ENCODE measurements around the gene OPN5. TPM values are rescaled to one million over a fixed set of nuclear protein-coding genes. Genes with fewer than 3 reads are reported as not detected.

Gene OPN5
- total RNA-seq, 1 donor from 2014 or later = not detected

- no peaks in the 10 kb centered on the region for H3K4me1 Mint-ChIP-seq (ENCODE audit: low read depth)
- no peaks in the 10 kb centered on the region for H3K9me3 Mint-ChIP-seq
- intact Hi-C loops (cut with micrococcal nuclease) = no loop called here
- H3K4me3 Mint-ChIP-seq = no peak overlapping the region
- H3K27me3 Mint-ChIP-seq (ENCODE audit: insufficient read depth) = peaks cover 7% of the 10 kb centered on the region
- no peak for DNase-seq (ENCODE audit: low spot score)
- no peak overlapping the region for H3K27ac Mint-ChIP-seq
- H3K36me3 Mint-ChIP-seq (ENCODE audit: low read depth) = no peaks in the 10 kb centered on the region
Measured at GRCh38 chr6:47766445-47766844, 15.4 kb upstream of the OPN5 start.

DNA sequence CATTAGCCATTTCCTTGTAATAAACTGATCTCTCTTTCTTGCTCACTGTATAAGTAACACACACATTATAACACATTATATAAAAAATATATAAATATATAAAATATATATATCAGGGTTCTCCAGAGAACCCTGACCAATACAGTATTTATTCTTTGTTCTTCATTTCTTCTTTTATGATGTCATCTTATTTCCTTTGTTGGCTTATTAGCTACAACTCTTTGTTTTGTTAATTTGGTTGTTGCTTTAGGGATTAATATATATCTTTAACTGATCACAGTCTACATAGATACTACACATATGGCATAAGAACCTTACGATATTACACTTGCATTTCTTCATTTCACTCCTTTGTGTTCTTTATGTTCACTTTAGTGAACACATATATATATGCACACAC is 14.7 kb upstream of the OPN5 start:
- intact Hi-C loops (cut with micrococcal nuclease) = no loop called here
- no peak overlapping the region for H3K4me3 Mint-ChIP-seq
- no peak overlapping the region for H3K27ac Mint-ChIP-seq

GRCh38 chr6:47769982-47770381 is 11.8 kb upstream of the OPN5 start:
- H3K9me3 Mint-ChIP-seq = no peaks in the 10 kb centered on the region
- no peaks in the 10 kb centered on the region for H3K4me1 Mint-ChIP-seq (ENCODE audit: low read depth)
- H3K27ac Mint-ChIP-seq = no peak overlapping the region
- no peaks in the 10 kb centered on the region for H3K36me3 Mint-ChIP-seq (ENCODE audit: low read depth)
- H3K27me3 Mint-ChIP-seq (ENCODE audit: insufficient read depth) = peaks cover 7% of the 10 kb centered on the region
- intact Hi-C loops (cut with micrococcal nuclease) = no loop called here
- no peak for DNase-seq (ENCODE audit: low spot score)
- H3K4me3 Mint-ChIP-seq = no peak overlapping the region

More for the DNA sequence above, 14.7 kb upstream of the OPN5 start:
- H3K9me3 Mint-ChIP-seq = no peaks in the 10 kb centered on the region
- H3K36me3 Mint-ChIP-seq (ENCODE audit: low read depth) = no peaks in the 10 kb centered on the region
- H3K4me1 Mint-ChIP-seq (ENCODE audit: low read depth) = no peaks in the 10 kb centered on the region
- DNase-seq (ENCODE audit: low spot score) = no peak
- peaks cover 7% of the 10 kb centered on the region for H3K27me3 Mint-ChIP-seq (ENCODE audit: insufficient read depth)

GRCh38 chr6:47772359-47772758 is 9.5 kb upstream of the OPN5 start:
- no peaks in the 10 kb centered on the region for H3K9me3 Mint-ChIP-seq
- no peak overlapping the region for H3K4me3 Mint-ChIP-seq
- no peak for DNase-seq (ENCODE audit: low spot score)
- peaks cover 9% of the 10 kb centered on the region for H3K27me3 Mint-ChIP-seq (ENCODE audit: insufficient read depth)
- intact Hi-C loops (cut with micrococcal nuclease) = no loop called here
- H3K4me1 Mint-ChIP-seq (ENCODE audit: low read depth) = no peaks in the 10 kb centered on the region
- H3K36me3 Mint-ChIP-seq (ENCODE audit: low read depth) = no peaks in the 10 kb centered on the region
- no peak overlapping the region for H3K27ac Mint-ChIP-seq

DNA sequence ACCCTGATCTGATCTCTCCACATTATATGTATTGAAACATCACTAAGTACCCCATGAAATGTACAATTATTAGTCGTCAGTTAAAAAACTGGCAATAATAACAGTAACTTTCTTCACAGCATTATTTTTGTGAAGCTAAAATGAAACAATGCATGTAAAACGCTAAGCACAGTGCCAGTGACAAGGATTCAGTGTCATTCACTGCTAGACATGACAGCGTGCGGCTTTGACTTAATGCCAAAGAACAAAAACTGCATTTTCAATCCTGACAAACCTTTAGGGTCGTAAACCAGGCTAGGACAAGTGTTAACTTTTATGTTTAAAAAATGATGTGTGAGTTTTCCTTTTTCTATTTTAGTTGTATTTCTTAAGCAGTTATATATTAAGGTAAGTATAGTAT is 8.8 kb upstream of the OPN5 start:
- no peaks in the 10 kb centered on the region for H3K4me1 Mint-ChIP-seq (ENCODE audit: low read depth)
- H3K9me3 Mint-ChIP-seq = no peaks in the 10 kb centered on the region
- intact Hi-C loops (cut with micrococcal nuclease) = no loop called here
- H3K4me3 Mint-ChIP-seq = no peak overlapping the region
- DNase-seq (ENCODE audit: low spot score) = no peak
- no peaks in the 10 kb centered on the region for H3K36me3 Mint-ChIP-seq (ENCODE audit: low read depth)
- no peak overlapping the region for H3K27ac Mint-ChIP-seq
- peaks cover 7% of the 10 kb centered on the region for H3K27me3 Mint-ChIP-seq (ENCODE audit: insufficient read depth)

DNA sequence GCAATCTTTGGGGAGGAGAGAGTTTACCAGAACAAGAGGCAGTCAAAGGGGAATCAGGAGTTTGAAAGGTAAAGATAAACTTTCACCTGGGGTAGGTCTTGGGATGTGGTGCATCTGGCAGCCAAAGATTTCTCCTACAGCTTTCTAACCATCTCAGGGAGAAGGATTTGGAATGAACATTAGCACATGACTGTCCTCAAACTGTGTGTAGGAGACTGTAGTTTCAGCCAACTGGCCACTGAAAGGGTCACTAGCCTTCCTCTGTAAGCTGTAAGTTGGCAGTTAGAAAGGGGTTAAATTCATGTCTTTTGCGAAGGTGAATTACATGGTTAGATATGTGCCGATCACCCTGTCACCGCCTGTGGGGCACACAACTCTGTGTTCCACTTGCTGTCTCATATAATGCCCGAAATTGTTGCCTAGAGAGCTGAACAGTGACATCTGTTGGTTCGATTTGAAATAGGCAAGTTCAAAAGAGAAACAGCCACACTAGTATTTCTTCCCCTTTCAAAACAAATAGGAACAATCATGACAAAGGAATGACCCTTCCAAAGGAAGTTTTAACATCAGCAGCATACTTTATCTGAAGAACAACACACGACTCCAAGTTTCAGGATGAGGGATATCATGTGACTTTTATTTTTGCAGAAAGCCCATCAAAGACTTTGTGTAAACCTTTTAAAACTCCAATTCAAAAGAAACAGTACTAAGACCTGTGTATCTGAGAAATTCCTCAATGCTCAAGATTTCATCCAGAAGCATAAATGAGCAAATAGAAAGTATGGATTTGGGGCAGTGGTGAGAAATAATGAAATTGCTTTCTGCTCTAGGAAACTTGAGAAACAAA is 1.1 kb upstream of the OPN5 start:
- Mint-ChIP-seq H3K36me3 (ENCODE audit: low read depth) (no peaks in the 10 kb centered on the region), H3K9me3 (no peaks in the 10 kb centered on the region), H3K27ac (no peak overlapping the region), H3K27me3 (ENCODE audit: insufficient read depth) (peaks cover 14% of the 10 kb centered on the region), H3K4me3 (no peak overlapping the region), H3K4me1 (ENCODE audit: low read depth) (no peaks in the 10 kb centered on the region)
- intact Hi-C loops (cut with micrococcal nuclease) = loop anchor here (1.0 to 10.0 kb wide), 3 partner anchors 149 to 984 kb away; no protein-coding TSS in a partner anchor
- peak; percentile 13 for DNase-seq (ENCODE audit: low spot score)

DNA sequence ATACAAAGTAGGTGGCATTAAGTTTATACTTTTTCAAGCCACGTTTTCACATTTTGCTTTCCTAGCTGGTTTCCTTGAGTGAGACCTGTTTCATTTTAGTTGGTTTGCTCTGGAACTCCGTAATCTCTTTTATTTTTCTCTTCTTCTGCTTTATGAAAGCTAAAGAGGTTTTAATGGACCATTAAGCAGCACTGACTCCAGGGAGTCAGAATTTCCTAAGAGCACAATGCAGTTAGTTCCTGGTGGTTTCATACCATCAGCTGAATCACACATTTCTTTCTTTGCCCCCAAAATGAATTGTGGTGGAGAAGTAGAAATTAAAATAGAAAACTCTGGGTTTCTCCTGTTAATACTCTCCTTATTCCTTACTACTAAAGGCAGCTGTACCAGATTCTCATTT is 3.4 kb downstream of the OPN5 start:
- intact Hi-C loops (cut with micrococcal nuclease) = loop anchor here (10.0 kb wide), 1 partner anchor 980 kb away; no protein-coding TSS in a partner anchor
- no peaks in the 10 kb centered on the region for H3K36me3 Mint-ChIP-seq (ENCODE audit: low read depth)
- peaks cover 6% of the 10 kb centered on the region for H3K4me1 Mint-ChIP-seq (ENCODE audit: low read depth)
- H3K27ac Mint-ChIP-seq = no peak overlapping the region
- peaks cover 28% of the 10 kb centered on the region for H3K27me3 Mint-ChIP-seq (ENCODE audit: insufficient read depth)
- H3K4me3 Mint-ChIP-seq = no peak overlapping the region
- H3K9me3 Mint-ChIP-seq = no peaks in the 10 kb centered on the region
- no peak for DNase-seq (ENCODE audit: low spot score)

DNA sequence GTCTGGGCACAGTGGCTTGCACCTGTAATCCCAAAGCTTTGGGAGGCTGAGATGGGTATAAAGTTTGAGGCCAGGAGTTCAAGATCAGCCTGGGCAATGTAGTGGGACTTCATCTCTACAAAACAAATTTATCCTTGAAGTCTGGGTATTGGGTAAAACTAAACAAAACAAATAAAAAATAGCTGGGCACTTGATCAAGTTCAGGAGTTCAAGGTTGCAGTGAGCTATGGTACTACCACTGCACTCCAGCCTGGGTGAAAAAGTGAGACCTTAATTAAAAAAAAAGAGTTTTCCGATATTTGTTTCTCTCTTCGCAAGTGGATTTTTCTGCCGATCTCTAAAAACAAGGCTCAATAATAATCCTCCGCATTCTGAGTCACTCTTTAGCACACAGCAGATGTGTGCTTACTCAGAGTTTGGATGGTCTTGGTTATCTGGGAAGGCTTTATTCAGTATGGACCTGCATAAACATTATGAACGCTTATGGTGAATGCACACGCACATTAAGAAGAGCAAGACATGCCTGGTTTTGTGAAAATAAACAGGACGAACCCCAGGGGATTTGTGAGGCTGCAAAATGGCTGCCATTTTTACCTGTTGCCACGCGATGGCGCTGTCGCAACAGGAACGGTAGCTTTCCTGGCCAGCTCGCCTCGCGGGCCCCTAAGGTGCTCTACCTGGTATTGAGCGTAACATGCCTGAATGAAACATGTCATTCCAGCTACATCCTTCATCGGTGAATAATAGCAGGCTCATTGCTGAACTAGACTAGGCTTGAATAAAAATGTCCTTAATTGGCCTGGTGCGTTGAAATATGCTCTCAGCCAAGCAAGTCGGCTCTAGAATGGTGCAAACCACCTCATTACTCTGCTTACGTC is 6.0 kb downstream of the OPN5 start:
- H3K9me3 Mint-ChIP-seq = no peaks in the 10 kb centered on the region
- H3K36me3 Mint-ChIP-seq (ENCODE audit: low read depth) = no peaks in the 10 kb centered on the region
- no peak overlapping the region for H3K4me3 Mint-ChIP-seq
- intact Hi-C loops (cut with micrococcal nuclease) = loop anchor here (1.0 to 10.0 kb wide), 3 partner anchors 157 to 1622 kb away; no protein-coding TSS in a partner anchor
- peaks cover 33% of the 10 kb centered on the region for H3K27me3 Mint-ChIP-seq (ENCODE audit: insufficient read depth)
- no peak overlapping the region for H3K27ac Mint-ChIP-seq
- peaks cover 6% of the 10 kb centered on the region for H3K4me1 Mint-ChIP-seq (ENCODE audit: low read depth)
- peak; percentile 28 for DNase-seq (ENCODE audit: low spot score)

GRCh38 chr6:47788498-47788884 is 6.7 kb downstream of the OPN5 start:
- Mint-ChIP-seq H3K4me1 (ENCODE audit: low read depth) (peaks cover 6% of the 10 kb centered on the region), H3K4me3 (no peak overlapping the region), H3K36me3 (ENCODE audit: low read depth) (no peaks in the 10 kb centered on the region), H3K27ac (no peak overlapping the region), H3K9me3 (no peaks in the 10 kb centered on the region), H3K27me3 (ENCODE audit: insufficient read depth) (peaks cover 29% of the 10 kb centered on the region)
- intact Hi-C loops (cut with micrococcal nuclease) = loop anchor here (1.0 to 10.0 kb wide), 3 partner anchors 158 to 1622 kb away; no protein-coding TSS in a partner anchor
- no peak for DNase-seq (ENCODE audit: low spot score)

DNA sequence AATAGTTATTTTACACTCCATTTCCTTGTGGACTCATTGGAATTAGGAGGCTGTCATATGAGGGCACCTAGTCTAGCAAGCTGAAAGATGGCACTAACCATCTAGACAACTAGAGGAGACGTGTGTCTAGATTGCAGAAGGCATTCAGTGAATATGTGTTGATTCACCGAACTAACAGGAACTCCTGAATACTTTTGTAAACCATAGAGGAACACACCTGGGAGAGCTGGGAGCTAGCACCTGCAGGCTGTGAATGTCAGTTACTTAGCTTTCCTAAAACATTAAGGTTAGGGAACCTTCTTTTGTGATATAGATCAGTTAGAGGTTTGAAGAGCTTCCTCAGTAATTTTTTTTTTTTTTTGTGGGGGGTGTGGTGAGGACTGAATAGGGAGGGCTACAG is 7.7 kb downstream of the OPN5 start:
- intact Hi-C loops (cut with micrococcal nuclease) = loop anchor here (2.0 to 10.0 kb wide), 2 partner anchors 159 to 975 kb away; no protein-coding TSS in a partner anchor
- Mint-ChIP-seq H3K36me3 (ENCODE audit: low read depth) (no peaks in the 10 kb centered on the region), H3K9me3 (no peaks in the 10 kb centered on the region), H3K4me1 (ENCODE audit: low read depth) (peaks cover 6% of the 10 kb centered on the region), H3K27ac (no peak overlapping the region), H3K27me3 (ENCODE audit: insufficient read depth) (peaks cover 23% of the 10 kb centered on the region), H3K4me3 (no peak overlapping the region)
- DNase-seq (ENCODE audit: low spot score) = no peak

DNA sequence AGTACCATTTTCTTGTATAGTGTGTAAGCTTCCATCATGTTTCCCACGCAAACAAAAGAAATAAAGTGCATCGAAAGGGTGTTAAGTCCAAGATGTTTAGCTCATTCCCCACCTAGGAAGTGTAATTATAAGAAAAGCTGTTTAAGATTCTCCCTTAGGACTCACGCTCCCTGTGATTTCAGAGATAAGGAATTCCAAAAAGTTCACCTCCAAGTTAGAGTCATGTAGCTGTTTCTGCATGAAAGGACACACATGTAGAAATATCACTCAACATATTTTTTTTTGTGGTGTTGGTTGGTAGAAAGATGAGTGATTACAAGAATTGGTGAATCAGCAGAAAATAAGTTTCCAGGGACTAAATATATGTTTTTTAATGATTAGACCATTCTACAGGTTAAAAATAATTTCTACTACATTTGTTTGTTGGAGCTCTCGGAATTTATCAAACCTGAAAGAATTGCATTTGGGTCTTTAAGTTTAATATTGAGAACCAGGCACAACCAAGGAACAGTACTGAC is 10.4 kb downstream of the OPN5 start:
- Mint-ChIP-seq H3K36me3 (ENCODE audit: low read depth) (no peaks in the 10 kb centered on the region), H3K4me3 (no peak overlapping the region), H3K27me3 (ENCODE audit: insufficient read depth) (peaks cover 19% of the 10 kb centered on the region), H3K27ac (no peak overlapping the region), H3K9me3 (no peaks in the 10 kb centered on the region), H3K4me1 (ENCODE audit: low read depth) (peaks cover 6% of the 10 kb centered on the region)
- DNase-seq (ENCODE audit: low spot score) = no peak
- intact Hi-C loops (cut with micrococcal nuclease) = no loop called here

- DNase-seq (ENCODE audit: low spot score) = no peak
- intact Hi-C loops (cut with micrococcal nuclease) = no loop called here
- no peaks in the 10 kb centered on the region for H3K9me3 Mint-ChIP-seq
- H3K4me3 Mint-ChIP-seq = no peak overlapping the region
- no peaks in the 10 kb centered on the region for H3K36me3 Mint-ChIP-seq (ENCODE audit: low read depth)
- no peak overlapping the region for H3K27ac Mint-ChIP-seq
- no peaks in the 10 kb centered on the region for H3K4me1 Mint-ChIP-seq (ENCODE audit: low read depth)
- H3K27me3 Mint-ChIP-seq (ENCODE audit: insufficient read depth) = peaks cover 11% of the 10 kb centered on the region
Measured at GRCh38 chr6:47794577-47795135, 12.8 kb downstream of the OPN5 start.
